Stimulated activated naive B cell treated with anti-CD40 and anti-IgM and Interleukin-4, amounts not matched to agents 10 μg/mL and 1 μg/mL and 100 μg/mL, for 72 hours (primary cell): ENCODE data around the gene POLE.

Experiments
- ATAC-seq, 2 donors: fragments of 150-1000 bp; cut with Tn5 transposase; replicated peaks; 2 replicates each; pipeline ENCODE4 v1.10.0; 2021; ENCODE audit warnings: moderate library complexity in 1 of 2
- DNase-seq: peaks from one replicate; pipeline ENCODE4 v3.0.0; 2021
- H3K27ac Mint-ChIP-seq: one replicate; pipeline ENCODE4 v1.8.0; 2022; ENCODE audit warnings: mild to moderate bottlenecking, mixed read lengths
- H3K27me3 Mint-ChIP-seq, 2 donors: one replicate each; pipeline ENCODE4 v1.8.0; 2022; ENCODE audit warnings: mixed read lengths in 2 of 2
- H3K36me3 Mint-ChIP-seq, 2 donors: one replicate each; pipeline ENCODE4 v1.8.0; 2022; ENCODE audit warnings: mixed read lengths in 2 of 2, mild to moderate bottlenecking in 1 of 2
- H3K4me1 Mint-ChIP-seq, 2 donors: one replicate each; pipeline ENCODE4 v1.8.0; 2022; ENCODE audit warnings: mixed read lengths in 2 of 2, mild to moderate bottlenecking in 1 of 2
- H3K4me3 Mint-ChIP-seq, 2 donors: one replicate each; pipeline ENCODE4 v1.8.0; 2022; ENCODE audit warnings: mild to moderate bottlenecking in 2 of 2, mixed read lengths in 2 of 2, moderate library complexity in 1 of 2
- H3K9me3 Mint-ChIP-seq, 2 donors: one replicate each; pipeline ENCODE4 v1.8.0; 2022; ENCODE audit warnings: mixed read lengths in 2 of 2, mild to moderate bottlenecking in 1 of 2

POLE gene

GRCh38 chr12:132582582-132583410 is 104.3 kb downstream of the POLE start:
- no peak overlapping the region for H3K27ac Mint-ChIP-seq
- H3K4me1 Mint-ChIP-seq = no peaks in the 10 kb centered on the region
- DNase-seq (no peak), ATAC-seq (no peak)
- peaks cover 21 to 22% of the 10 kb centered on the region in 2 donors for H3K36me3 Mint-ChIP-seq
- no peak overlapping the region for H3K4me3 Mint-ChIP-seq
- H3K27me3 Mint-ChIP-seq = no peaks in the 10 kb centered on the region
- no peaks in the 10 kb centered on the region for H3K9me3 Mint-ChIP-seq

- Mint-ChIP-seq H3K36me3 (peaks cover 24 to 27% of the 10 kb centered on the region in 2 donors), H3K4me3 (no peak overlapping the region), H3K27me3 (no peaks in the 10 kb centered on the region), H3K4me1 (no peaks in the 10 kb centered on the region), H3K27ac (no peak overlapping the region), H3K9me3 (no peaks in the 10 kb centered on the region)
- ATAC-seq (no peak), DNase-seq (no peak)
These were observed 105.1 kb downstream of the POLE start for GRCh38 chr12:132582058-132582420.

GRCh38 chr12:132581348-132582057 is 105.6 kb downstream of the POLE start:
- peaks cover 28 to 29% of the 10 kb centered on the region in 2 donors for H3K36me3 Mint-ChIP-seq
- H3K4me3 Mint-ChIP-seq = no peak overlapping the region

GRCh38 chr12:132580701-132581292 is 106.3 kb downstream of the POLE start:
- H3K27ac Mint-ChIP-seq = no peak overlapping the region
- ATAC-seq = no peak
- no peak for DNase-seq
- no peaks in the 10 kb centered on the region for H3K4me1 Mint-ChIP-seq
- no peak overlapping the region for H3K4me3 Mint-ChIP-seq
- H3K27me3 Mint-ChIP-seq = no peaks in the 10 kb centered on the region
- no peaks in the 10 kb centered on the region for H3K9me3 Mint-ChIP-seq
- H3K36me3 Mint-ChIP-seq = peaks cover 29 to 30% of the 10 kb centered on the region in 2 donors

More at GRCh38 chr12:132581348-132582057, 105.6 kb downstream of the POLE start:
- H3K4me1 Mint-ChIP-seq = no peaks in the 10 kb centered on the region
- H3K27me3 Mint-ChIP-seq = no peaks in the 10 kb centered on the region
- DNase-seq (no peak), ATAC-seq (no peak)
- no peak overlapping the region for H3K27ac Mint-ChIP-seq
- H3K9me3 Mint-ChIP-seq = no peaks in the 10 kb centered on the region

- H3K27me3 Mint-ChIP-seq = no peaks in the 10 kb centered on the region
- DNase-seq = no peak
- ATAC-seq = no peak
- H3K4me1 Mint-ChIP-seq = no peaks in the 10 kb centered on the region
- no peak overlapping the region for H3K4me3 Mint-ChIP-seq
- no peak overlapping the region for H3K27ac Mint-ChIP-seq
- peaks cover 37 to 38% of the 10 kb centered on the region in 2 donors for H3K36me3 Mint-ChIP-seq
- no peaks in the 10 kb centered on the region for H3K9me3 Mint-ChIP-seq
These were observed 107.4 kb downstream of the POLE start for GRCh38 chr12:132579744-132580143.

GRCh38 chr12:132578826-132579225 is 108.3 kb downstream of the POLE start:
- ATAC-seq = no peak
- no peak overlapping the region for H3K27ac Mint-ChIP-seq

GRCh38 chr12:132578118-132578517 is 109.0 kb downstream of the POLE start:
- DNase-seq = no peak
- H3K4me3 Mint-ChIP-seq = no peak overlapping the region
- H3K9me3 Mint-ChIP-seq = no peaks in the 10 kb centered on the region
- no peak overlapping the region for H3K27ac Mint-ChIP-seq
- ATAC-seq = no peak
- H3K4me1 Mint-ChIP-seq = no peaks in the 10 kb centered on the region
- H3K27me3 Mint-ChIP-seq = no peaks in the 10 kb centered on the region
- peaks cover 34 to 37% of the 10 kb centered on the region in 2 donors for H3K36me3 Mint-ChIP-seq

More at GRCh38 chr12:132578826-132579225, 108.3 kb downstream of the POLE start:
- no peak overlapping the region for H3K4me3 Mint-ChIP-seq
- H3K9me3 Mint-ChIP-seq = no peaks in the 10 kb centered on the region
- DNase-seq = no peak
- no peaks in the 10 kb centered on the region for H3K27me3 Mint-ChIP-seq
- no peaks in the 10 kb centered on the region for H3K4me1 Mint-ChIP-seq
- H3K36me3 Mint-ChIP-seq = peaks cover 36 to 38% of the 10 kb centered on the region in 2 donors

- DNase-seq (no peak), ATAC-seq (no peak)
- Mint-ChIP-seq H3K4me1 (no peaks in the 10 kb centered on the region), H3K36me3 (peaks cover 31 to 39% of the 10 kb centered on the region in 2 donors), H3K4me3 (no peak overlapping the region), H3K9me3 (no peaks in the 10 kb centered on the region), H3K27ac (no peak overlapping the region), H3K27me3 (no peaks in the 10 kb centered on the region)
These were observed 109.8 kb downstream of the POLE start for GRCh38 chr12:132577191-132577920.

- peaks cover 28 to 39% of the 10 kb centered on the region in 2 donors for H3K36me3 Mint-ChIP-seq
- H3K27me3 Mint-ChIP-seq = no peaks in the 10 kb centered on the region
- no peak overlapping the region for H3K4me3 Mint-ChIP-seq
- no peak overlapping the region for H3K27ac Mint-ChIP-seq
- DNase-seq (no peak), ATAC-seq (no peak)
- no peaks in the 10 kb centered on the region for H3K9me3 Mint-ChIP-seq
- no peaks in the 10 kb centered on the region for H3K4me1 Mint-ChIP-seq
These were observed 110.4 kb downstream of the POLE start for GRCh38 chr12:132576701-132577100.

GRCh38 chr12:132575661-132576060 is 111.5 kb downstream of the POLE start:
- peaks cover 30 to 42% of the 10 kb centered on the region in 2 donors for H3K36me3 Mint-ChIP-seq
- no peak overlapping the region for H3K4me3 Mint-ChIP-seq
- no peak overlapping the region for H3K27ac Mint-ChIP-seq
- no peaks in the 10 kb centered on the region for H3K4me1 Mint-ChIP-seq
- no peaks in the 10 kb centered on the region for H3K27me3 Mint-ChIP-seq
- DNase-seq = no peak
- ATAC-seq = no peak
- no peaks in the 10 kb centered on the region for H3K9me3 Mint-ChIP-seq

- no peaks in the 10 kb centered on the region for H3K9me3 Mint-ChIP-seq
- no peak for DNase-seq
- H3K4me1 Mint-ChIP-seq = no peaks in the 10 kb centered on the region
- H3K27ac Mint-ChIP-seq = peak overlapping the region; percentile 47
- H3K36me3 Mint-ChIP-seq = peaks cover 27 to 39% of the 10 kb centered on the region in 2 donors
- no peaks in the 10 kb centered on the region for H3K27me3 Mint-ChIP-seq
- H3K4me3 Mint-ChIP-seq = no peak overlapping the region
- ATAC-seq = no peak
These were observed 112.7 kb downstream of the POLE start for GRCh38 chr12:132574271-132574996.
